Measurements from ENCODE around the gene PDE9A.

- TF ChIP-seq EZH2phosphoT487 (IDR thresholded peaks at IDR 0.05; ENCODE audit: insufficient read depth, low read depth) (no peak), EZH2 (IDR thresholded peaks at IDR 0.05; ENCODE audit: insufficient read depth, poor library complexity, severe bottlenecking) (no peak)
Observed at GRCh38 chr21:42694751-42695696, 41.6 kb downstream of the PDE9A start.
